HEK293 (cell line): ENCODE data around the gene ABCC9.

Experiments
- CTCF ChIA-PET: fragments of 350-600 bp; formaldehyde crosslinking; extraction: SDS; loops from one replicate; lab custom pipeline; 2021; ENCODE audit warnings: antibody characterized with exemption; lab: Yijun Ruan, JAX
- POLR2A ChIA-PET: fragments of 300-600 bp; formaldehyde crosslinking; extraction: SDS; loops from one replicate; lab custom pipeline; 2020; ENCODE audit warnings: antibody characterized with exemption, inconsistent platforms; lab: Yijun Ruan, JAX
- H3K27ac ChIP-seq: fragments of 200-500 bp; sonication (Bioruptor generic); 2 replicates; pipeline ENCODE4 v1.5.1; 2014; ENCODE audit warnings: low read depth, low read length, control low read depth, inconsistent platforms; ENCODE audit errors: extremely low read depth
- H3K36me3 ChIP-seq, 2 experiments: fragments of 200-500 bp in 1 of 2; sonication (Bioruptor generic) in 1 of 2; 1 replicate in 1 of 2; 2 replicates in 1 of 2; pipeline ENCODE4 v1.5.1; 2014 to 2017; ENCODE audit warnings: inconsistent platforms in 2 of 2, low read length in 2 of 2; ENCODE audit not compliant: control insufficient read depth in 2 of 2, insufficient read depth in 1 of 2
- H3K4me1 ChIP-seq: fragments of 200-500 bp; sonication (Bioruptor generic); 2 replicates; pipeline ENCODE4 v1.5.1; 2014; ENCODE audit warnings: mild to moderate bottlenecking, low read length, inconsistent platforms; ENCODE audit not compliant: control insufficient read depth, insufficient read depth
- H3K4me3 ChIP-seq: 2 replicates; pipeline ENCODE4 v1.5.1; 2011; ENCODE audit warnings: low read depth, mild to moderate bottlenecking, control low read depth, low read length, moderate library complexity
- H3K9me3 ChIP-seq: fragments of 200-500 bp; sonication (Bioruptor generic); 2 replicates; pipeline ENCODE4 v1.5.1; 2014; ENCODE audit warnings: low read depth, low read length, inconsistent platforms; ENCODE audit not compliant: control insufficient read depth, insufficient read depth
- MZF1 ChIP-seq: fragments of 450-650 bp; formaldehyde crosslinking; IDR thresholded peaks from 2 replicates; pipeline ENCODE4 v1.5.1; 2017; ENCODE audit warnings: missing biosample characterization, missing genetic modification characterization, borderline replicate concordance
- OVOL3 ChIP-seq: fragments of 450-650 bp; formaldehyde crosslinking; IDR thresholded peaks from 2 replicates; pipeline ENCODE4 v1.5.1; 2016; ENCODE audit warnings: missing biosample characterization, missing genetic modification characterization
- SCRT2 ChIP-seq: fragments of 450-650 bp; formaldehyde crosslinking; IDR thresholded peaks from 2 replicates; pipeline ENCODE4 v1.5.1; 2016; ENCODE audit warnings: missing biosample characterization, missing genetic modification characterization
- SETDB1 ChIP-seq: IDR thresholded peaks from one replicate; pipeline ENCODE4 v1.6.1; 2017; ENCODE audit warnings: mild to moderate bottlenecking, low read length, moderate library complexity, mixed read lengths; ENCODE audit not compliant: insufficient read length
- SP3 ChIP-seq: fragments of 450-650 bp; formaldehyde crosslinking; IDR thresholded peaks from 2 replicates; pipeline ENCODE4 v1.5.1; 2016; ENCODE audit warnings: missing biosample characterization, missing genetic modification characterization
- ZBTB1 ChIP-seq: fragments of 450-650 bp; formaldehyde crosslinking; IDR thresholded peaks from 2 replicates; pipeline ENCODE4 v1.5.1; 2016; ENCODE audit warnings: missing biosample characterization, missing genetic modification characterization
- ZBTB48 ChIP-seq: fragments of 450-650 bp; formaldehyde crosslinking; IDR thresholded peaks from 2 replicates; pipeline ENCODE4 v1.5.1; 2016; ENCODE audit warnings: missing biosample characterization, missing genetic modification characterization
- ZBTB7A ChIP-seq: fragments of 450-650 bp; formaldehyde crosslinking; IDR thresholded peaks from 2 replicates; pipeline ENCODE4 v1.5.1; 2016; ENCODE audit warnings: low read depth, missing biosample characterization, missing genetic modification characterization
- ZFP41 ChIP-seq: fragments of 450-650 bp; formaldehyde crosslinking; IDR thresholded peaks from 2 replicates; pipeline ENCODE4 v1.5.1; 2016; ENCODE audit warnings: missing biosample characterization, missing genetic modification characterization, borderline replicate concordance
- ZNF155 ChIP-seq: fragments of 450-650 bp; formaldehyde crosslinking; IDR thresholded peaks from 2 replicates; pipeline ENCODE4 v1.5.1; 2016; ENCODE audit warnings: missing biosample characterization, missing genetic modification characterization
- ZNF211 ChIP-seq: fragments of 450-650 bp; formaldehyde crosslinking; IDR thresholded peaks from 2 replicates; pipeline ENCODE4 v1.5.1; 2016; ENCODE audit warnings: low read depth, missing biosample characterization, missing genetic modification characterization
- ZNF248 ChIP-seq: fragments of 450-650 bp; formaldehyde crosslinking; IDR thresholded peaks from 2 replicates; pipeline ENCODE4 v1.5.1; 2017; ENCODE audit warnings: missing biosample characterization, missing genetic modification characterization
- ZNF423 ChIP-seq: fragments of 450-650 bp; formaldehyde crosslinking; IDR thresholded peaks from 2 replicates; pipeline ENCODE4 v1.5.1; 2016; ENCODE audit warnings: missing biosample characterization, missing genetic modification characterization
- ZNF501 ChIP-seq: fragments of 450-650 bp; formaldehyde crosslinking; IDR thresholded peaks from 2 replicates; pipeline ENCODE4 v1.5.1; 2016; ENCODE audit warnings: missing biosample characterization, missing genetic modification characterization
- ZNF548 ChIP-seq: fragments of 450-650 bp; formaldehyde crosslinking; IDR thresholded peaks from 2 replicates; pipeline ENCODE4 v1.5.1; 2016; ENCODE audit warnings: missing biosample characterization, missing genetic modification characterization
- ZNF596 ChIP-seq: fragments of 450-650 bp; IDR thresholded peaks from 2 replicates; pipeline ENCODE4 v1.5.0; 2018; ENCODE audit warnings: missing biosample characterization, mild to moderate bottlenecking, missing genetic modification characterization, moderate library complexity
- ZNF777 ChIP-seq: fragments of 450-650 bp; formaldehyde crosslinking; IDR thresholded peaks from 2 replicates; pipeline ENCODE4 v1.5.1; 2017; ENCODE audit warnings: missing biosample characterization, missing genetic modification characterization, borderline replicate concordance
- TF ChIP-seq, protein P1 (sequence below): fragments of 450-650 bp; formaldehyde crosslinking; optimal IDR thresholded peaks from 2 replicates; pipeline ENCODE3; 2016; ENCODE audit warnings: missing biosample characterization, mild to moderate bottlenecking, missing genetic modification characterization
- TF ChIP-seq, protein P2 (sequence below): fragments of 450-650 bp; formaldehyde crosslinking; IDR thresholded peaks from 2 replicates; pipeline ENCODE4 v1.5.1; 2016; ENCODE audit warnings: missing biosample characterization, missing genetic modification characterization
- TF ChIP-seq, protein P3 (sequence below): fragments of 450-650 bp; formaldehyde crosslinking; IDR thresholded peaks from 2 replicates; pipeline ENCODE4 v1.5.1; 2016; ENCODE audit warnings: missing biosample characterization, missing genetic modification characterization
- TF ChIP-seq, protein P4 (sequence below): fragments of 450-650 bp; formaldehyde crosslinking; IDR thresholded peaks from 2 replicates; pipeline ENCODE4; 2016; ENCODE audit warnings: missing biosample characterization, missing genetic modification characterization

Gene ABCC9

DNA sequence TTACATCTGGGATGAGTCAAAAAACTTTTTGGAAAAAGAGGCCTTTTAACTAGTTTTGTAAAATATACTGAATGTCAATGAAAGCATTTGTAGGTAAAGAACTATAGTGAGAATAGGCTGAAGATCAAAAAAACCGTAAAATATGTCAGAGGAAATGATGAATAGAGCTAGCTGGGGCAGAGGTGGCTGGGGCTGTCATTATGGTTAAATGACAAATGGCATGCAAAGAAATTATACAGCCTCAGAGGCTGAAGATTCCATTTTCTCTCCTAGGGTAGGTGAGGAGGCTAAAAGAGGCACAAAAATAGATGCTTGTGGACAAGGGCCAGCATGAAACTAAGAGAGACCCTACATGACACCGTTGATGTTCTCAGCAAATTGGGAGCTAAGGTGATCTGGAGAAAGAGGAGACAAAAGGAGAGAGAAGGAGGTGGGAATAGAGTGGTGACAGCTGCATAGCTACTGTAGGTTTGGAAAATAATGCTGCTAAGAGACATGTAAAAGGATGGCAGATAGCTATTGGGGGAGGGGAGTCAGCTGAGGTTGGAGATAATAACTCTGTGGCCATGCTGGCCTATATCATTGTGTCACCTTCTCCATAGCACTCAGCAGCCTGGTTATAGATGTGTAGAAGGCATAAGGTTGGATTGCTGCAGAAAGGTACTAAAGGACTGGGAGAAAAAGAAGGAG lies 63.8 kb downstream of the ABCC9 start (continued):
- TF ChIP-seq, protein P1, sequence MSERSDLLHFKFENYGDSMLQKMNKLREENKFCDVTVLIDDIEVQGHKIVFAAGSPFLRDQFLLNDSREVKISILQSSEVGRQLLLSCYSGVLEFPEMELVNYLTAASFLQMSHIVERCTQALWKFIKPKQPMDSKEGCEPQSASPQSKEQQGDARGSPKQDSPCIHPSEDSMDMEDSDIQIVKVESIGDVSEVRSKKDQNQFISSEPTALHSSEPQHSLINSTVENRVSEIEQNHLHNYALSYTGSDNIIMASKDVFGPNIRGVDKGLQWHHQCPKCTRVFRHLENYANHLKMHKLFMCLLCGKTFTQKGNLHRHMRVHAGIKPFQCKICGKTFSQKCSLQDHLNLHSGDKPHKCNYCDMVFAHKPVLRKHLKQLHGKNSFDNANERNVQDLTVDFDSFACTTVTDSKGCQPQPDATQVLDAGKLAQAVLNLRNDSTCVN (tag by site-specific recombination) = no peak
- no peak for TF ChIP-seq ZBTB7A (tag by site-specific recombination)
- TF ChIP-seq, protein P2, sequence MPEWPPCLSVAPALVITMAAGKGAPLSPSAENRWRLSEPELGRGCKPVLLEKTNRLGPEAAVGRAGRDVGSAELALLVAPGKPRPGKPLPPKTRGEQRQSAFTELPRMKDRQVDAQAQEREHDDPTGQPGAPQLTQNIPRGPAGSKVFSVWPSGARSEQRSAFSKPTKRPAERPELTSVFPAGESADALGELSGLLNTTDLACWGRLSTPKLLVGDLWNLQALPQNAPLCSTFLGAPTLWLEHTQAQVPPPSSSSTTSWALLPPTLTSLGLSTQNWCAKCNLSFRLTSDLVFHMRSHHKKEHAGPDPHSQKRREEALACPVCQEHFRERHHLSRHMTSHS (tag by site-specific recombination) = no peak
- TF ChIP-seq ZNF548 (tag by site-specific recombination) = no peak
- no peak for TF ChIP-seq SP3

DNA sequence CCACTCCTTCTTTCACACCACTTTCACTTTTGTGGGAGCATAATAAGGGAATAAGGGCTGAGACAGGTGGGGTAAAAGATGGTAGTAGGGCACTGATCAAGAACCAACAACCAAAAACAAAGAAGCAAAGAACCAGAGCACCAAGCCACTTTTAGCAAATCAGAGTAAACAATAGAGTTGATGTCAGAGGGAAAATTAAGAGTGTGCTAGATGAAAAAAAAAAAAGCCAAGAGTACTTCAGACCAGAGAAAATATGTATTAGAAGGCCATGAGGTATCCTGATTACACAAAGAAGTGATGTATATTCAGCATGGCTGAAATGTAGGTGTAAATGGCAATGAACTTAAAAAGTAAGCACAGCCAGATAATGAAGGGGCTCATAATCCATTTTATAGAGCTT lies 75.4 kb downstream of the ABCC9 start:
- ChIA-PET POLR2A (no interaction called here), CTCF (no interaction called here)
- Histone ChIP-seq H3K9me3 (no peaks in the 10 kb centered on the region), H3K36me3 (no peaks in the 10 kb centered on the region), H3K4me1 (no peaks in the 10 kb centered on the region), H3K4me3 (no peak overlapping the region)
- TF ChIP-seq ZNF501 (no peak), ZNF423 (tag by site-specific recombination) (no peak), SETDB1 (no peak), ZFP41 (tag by site-specific recombination) (no peak), ZBTB48 (no peak)
- TF ChIP-seq, all 188 proteins: peak for 0
- no peak overlapping the region for H3K27ac ChIP-seq

DNA sequence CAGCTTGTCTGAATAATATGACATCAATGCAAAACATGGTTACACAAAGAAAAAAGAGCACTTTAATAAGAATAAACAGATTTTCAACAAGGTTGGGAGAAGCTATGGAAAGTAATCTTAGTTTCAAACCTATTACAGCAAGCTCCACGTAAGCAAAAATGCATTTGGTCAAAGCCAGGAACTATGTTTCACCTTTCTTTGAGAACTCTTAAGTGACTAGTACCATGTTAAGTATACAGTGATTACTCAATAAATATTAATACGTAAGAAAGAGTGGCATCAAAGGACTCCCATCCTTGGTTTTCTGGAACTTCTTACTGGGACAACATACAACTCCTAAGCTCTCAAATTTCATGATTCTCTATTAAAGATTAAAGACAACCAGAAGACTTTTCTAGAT lies 80.7 kb downstream of the ABCC9 start:
- ChIA-PET CTCF (interaction anchor here (0.5 to 0.6 kb wide), 2 partner anchors 53 to 74 kb away, joined by 3 read pairs; no protein-coding TSS in a partner anchor), POLR2A (no interaction called here)

DNA sequence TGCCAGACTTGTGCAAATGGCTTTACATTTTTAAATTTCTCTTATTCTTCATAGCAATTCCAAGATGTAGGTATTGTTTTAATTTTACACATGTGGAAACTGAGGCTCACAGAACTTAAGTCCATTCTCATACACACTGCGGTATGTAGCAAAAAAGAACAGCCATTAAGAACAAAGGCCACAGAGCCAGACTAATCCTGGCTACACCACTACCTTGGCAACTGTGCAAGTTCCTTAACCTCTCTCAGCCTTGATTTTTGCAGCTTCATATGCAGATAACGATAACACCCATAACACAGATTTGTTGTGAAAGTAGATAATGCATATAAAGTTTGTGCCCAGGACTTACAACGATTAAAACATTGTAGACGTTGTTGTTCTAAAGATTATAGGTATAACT lies 81.1 kb downstream of the ABCC9 start:
- POLR2A ChIA-PET = no interaction called here
- Histone ChIP-seq H3K4me3 (no peak overlapping the region), H3K4me1 (no peaks in the 10 kb centered on the region), H3K36me3 (no peaks in the 10 kb centered on the region), H3K9me3 (no peaks in the 10 kb centered on the region), H3K27ac (no peak overlapping the region)
- TF ChIP-seq ZNF596 (tag by site-specific recombination) = no peak
- TF ChIP-seq, protein P3, sequence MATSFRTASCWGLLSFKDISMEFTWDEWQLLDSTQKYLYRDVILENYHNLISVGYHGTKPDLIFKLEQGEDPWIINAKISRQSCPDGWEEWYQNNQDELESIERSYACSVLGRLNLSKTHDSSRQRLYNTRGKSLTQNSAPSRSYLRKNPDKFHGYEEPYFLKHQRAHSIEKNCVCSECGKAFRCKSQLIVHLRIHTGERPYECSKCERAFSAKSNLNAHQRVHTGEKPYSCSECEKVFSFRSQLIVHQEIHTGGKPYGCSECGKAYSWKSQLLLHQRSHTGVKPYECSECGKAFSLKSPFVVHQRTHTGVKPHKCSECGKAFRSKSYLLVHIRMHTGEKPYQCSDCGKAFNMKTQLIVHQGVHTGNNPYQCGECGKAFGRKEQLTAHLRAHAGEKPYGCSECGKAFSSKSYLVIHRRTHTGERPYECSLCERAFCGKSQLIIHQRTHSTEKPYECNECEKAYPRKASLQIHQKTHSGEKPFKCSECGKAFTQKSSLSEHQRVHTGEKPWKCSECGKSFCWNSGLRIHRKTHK (tag by site-specific recombination) = no peak
- TF ChIP-seq ZNF155 (tag by site-specific recombination) = no peak
- CTCF ChIA-PET = interaction anchor here (0.6 kb wide), 1 partner anchor 74 kb away, joined by 3 read pairs; no protein-coding TSS in a partner anchor

More for the DNA sequence above, 80.7 kb downstream of the ABCC9 start:
- TF ChIP-seq MZF1 (tag by site-specific recombination) (no peak), ZNF211 (tag by site-specific recombination) (no peak), OVOL3 (tag by site-specific recombination) (no peak), SETDB1 (no peak), ZNF777 (tag by site-specific recombination) (no peak), SCRT2 (tag by site-specific recombination) (no peak), ZBTB1 (no peak), ZNF248 (no peak)
- TF ChIP-seq, protein P4, sequence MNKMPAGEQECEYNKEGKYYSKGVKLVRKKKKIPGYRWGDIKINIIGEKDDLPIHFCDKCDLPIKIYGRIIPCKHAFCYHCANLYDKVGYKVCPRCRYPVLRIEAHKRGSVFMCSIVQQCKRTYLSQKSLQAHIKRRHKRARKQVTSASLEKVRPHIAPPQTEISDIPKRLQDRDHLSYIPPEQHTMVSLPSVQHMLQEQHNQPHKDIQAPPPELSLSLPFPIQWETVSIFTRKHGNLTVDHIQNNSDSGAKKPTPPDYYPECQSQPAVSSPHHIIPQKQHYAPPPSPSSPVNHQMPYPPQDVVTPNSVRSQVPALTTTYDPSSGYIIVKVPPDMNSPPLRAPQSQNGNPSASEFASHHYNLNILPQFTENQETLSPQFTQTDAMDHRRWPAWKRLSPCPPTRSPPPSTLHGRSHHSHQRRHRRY (tag by site-specific recombination) = no peak
- Histone ChIP-seq H3K27ac (no peak overlapping the region), H3K9me3 (no peaks in the 10 kb centered on the region), H3K4me1 (no peaks in the 10 kb centered on the region), H3K36me3 (no peaks in the 10 kb centered on the region), H3K4me3 (no peak overlapping the region)
